HG03159 (cell line): ENCODE measurements around the gene PXMP4.
A peak's percentile ranks its signal among the peaks of the same experiment; 100 is the strongest.

Source experiments
- ATAC-seq: cut with Tn5 transposase; IDR thresholded peaks from one replicate; pipeline ENCODE4 v1.9.1; 2021; ENCODE audit warnings: mild to moderate bottlenecking, moderate library complexity; ENCODE audit not compliant: unreplicated experiment

PXMP4 gene

DNA sequence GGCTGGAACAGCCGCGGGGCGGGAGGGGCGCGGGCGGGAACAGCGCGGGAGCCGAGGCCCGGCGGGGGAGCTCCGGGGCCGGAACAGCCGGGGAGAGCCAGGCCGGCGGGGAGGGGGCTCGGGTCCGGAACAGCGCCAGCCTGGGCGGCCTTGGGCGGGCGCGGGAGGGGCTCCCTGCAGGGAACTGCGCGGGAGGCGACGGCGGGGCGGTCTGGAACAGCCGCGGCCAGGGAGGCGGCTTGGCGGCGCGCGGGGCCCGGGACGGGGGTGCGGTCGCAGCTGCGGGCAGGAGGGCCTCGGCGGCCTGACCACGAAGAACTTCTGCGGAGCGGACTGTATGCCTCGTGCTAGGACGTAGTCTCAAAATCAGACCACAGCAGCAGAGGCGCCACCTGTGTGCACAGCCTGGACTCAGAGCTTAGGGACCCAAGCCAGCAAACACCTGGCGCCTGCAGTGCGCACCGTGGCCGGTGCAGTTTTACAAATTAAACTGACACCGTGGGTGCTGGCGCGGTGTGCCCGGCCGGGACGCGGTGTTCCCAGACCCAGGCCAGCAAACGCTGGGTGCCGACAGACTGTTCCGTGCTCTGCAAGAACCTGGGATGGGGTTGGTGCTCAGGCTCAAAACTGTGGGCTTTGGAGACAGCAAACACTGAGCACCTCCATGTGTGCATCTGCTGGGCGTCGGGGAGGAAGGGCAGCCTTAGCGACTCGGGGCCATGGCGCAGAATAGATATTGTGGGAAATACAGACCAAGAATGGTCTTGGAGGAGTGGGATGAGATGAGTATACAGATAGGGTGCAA is 12.3 kb upstream of the PXMP4 start:
- peak; percentile 47 for ATAC-seq

- ATAC-seq = peak; percentile 67
Measured at GRCh38 chr20:33731693-33732165, 11.6 kb upstream of the PXMP4 start, which contains the start of gene ZNF341. TSS of gene ZNF341 (plus strand) at chr20:33731996. CDS start at chr20:33732022, 26 bp downstream.

GRCh38 chr20:33730946-33731692 is 11.0 kb upstream of the PXMP4 start:
- ATAC-seq = no peak

GRCh38 chr20:33729101-33729500 is 9.0 kb upstream of the PXMP4 start:
- no peak for ATAC-seq

- no peak for ATAC-seq
Measured at GRCh38 chr20:33728463-33728862, 8.4 kb upstream of the PXMP4 start.

DNA sequence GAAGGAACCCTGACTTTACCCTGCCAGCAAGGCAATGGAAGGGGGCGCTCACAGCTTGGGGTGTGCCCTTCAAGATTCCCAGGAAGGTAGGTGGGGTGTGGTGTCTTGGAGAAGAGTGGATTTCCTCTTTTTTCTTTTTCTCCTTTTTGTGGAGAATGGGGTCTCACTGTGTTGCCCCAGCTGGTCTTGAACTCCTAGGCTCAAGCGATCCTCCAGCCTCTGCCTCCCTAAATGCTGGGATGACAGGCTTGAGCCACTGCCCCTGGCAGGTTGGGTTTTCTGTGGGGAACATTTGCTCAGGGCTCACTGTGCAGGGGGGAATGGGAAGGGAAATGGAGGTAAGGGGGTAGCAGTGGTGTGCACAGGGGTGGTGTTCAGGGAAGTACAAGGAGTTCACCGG is 7.7 kb upstream of the PXMP4 start:
- no peak for ATAC-seq

DNA sequence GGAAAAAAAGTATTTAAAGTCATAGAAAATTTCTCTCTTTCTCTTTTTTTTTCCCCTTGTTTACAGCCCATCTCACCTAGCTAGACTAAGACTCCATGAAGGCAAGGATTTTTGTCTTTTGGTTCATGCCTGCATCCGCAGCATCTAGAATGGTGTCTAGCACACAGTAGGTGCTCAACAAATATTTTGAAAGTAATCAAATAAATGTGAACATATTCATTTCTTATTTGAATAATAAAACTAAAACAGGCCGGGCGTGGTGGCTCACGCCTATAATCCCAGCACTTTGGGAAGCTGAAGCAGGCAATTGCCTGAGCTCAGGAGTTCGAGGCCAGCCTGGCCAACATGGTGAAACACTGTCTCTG is 7.0 kb upstream of the PXMP4 start:
- no peak for ATAC-seq

- no peak for ATAC-seq
Measured at GRCh38 chr20:33725607-33726264, 5.6 kb upstream of the PXMP4 start.

- ATAC-seq = no peak
Measured at GRCh38 chr20:33724439-33725094, 4.5 kb upstream of the PXMP4 start.

GRCh38 chr20:33721391-33722140 is 1.5 kb upstream of the PXMP4 start:
- no peak for ATAC-seq

DNA sequence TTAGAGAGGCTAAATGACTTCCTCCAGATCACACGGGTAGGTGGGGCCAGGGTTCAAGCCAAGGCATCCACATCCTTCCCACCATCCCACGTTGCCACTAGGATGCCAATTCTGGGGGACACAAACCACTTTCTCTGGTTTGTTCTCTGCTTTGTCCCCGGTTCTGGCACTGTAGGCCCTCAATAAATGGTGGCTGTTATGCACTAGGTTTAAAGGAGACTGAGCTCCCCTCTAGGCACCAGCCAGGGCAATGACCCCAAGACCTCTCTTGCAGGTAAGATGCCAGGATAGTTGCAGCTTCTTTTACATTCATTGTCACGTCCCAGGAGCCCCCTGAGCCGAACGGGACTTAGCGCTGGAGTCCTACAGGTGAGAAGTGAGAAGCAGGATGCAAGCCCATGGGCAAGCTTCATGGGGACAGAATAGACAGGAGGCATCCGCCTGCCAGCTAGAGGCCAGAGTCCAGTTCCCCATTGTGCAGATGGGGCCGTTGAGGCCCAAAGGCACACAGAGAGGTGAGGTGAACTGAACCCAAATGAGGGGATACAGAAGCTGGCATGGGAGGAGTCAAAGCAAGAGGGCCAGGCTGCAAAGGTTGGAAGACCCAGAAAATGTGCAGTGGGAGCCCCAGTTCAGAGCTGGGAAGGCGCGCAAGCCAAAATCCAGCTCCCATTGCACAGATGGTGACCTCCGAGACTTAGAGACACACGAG is 677 bp downstream of the PXMP4 start:
- no peak for ATAC-seq

DNA sequence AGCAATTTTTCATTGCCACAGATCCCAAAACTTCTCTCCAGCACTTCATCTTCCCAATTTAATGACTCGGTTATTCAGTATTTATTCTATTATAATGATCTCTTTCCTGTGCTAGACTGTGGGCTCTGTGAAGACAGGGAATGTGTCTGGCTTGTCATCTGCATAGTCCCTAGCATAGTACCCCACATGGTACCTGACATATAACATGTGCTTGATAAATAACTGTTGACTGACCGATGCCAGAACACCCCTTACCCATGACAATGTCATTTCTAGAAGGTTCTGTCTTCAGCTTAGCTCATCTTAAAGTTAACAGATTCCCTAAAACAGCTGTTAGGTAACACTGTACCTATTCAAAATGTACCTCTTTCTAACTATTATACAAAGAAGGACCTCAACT is 3.6 kb downstream of the PXMP4 start:
- ATAC-seq = no peak

- no peak for ATAC-seq
Measured at GRCh38 chr20:33713865-33714367, 6.2 kb downstream of the PXMP4 start.

DNA sequence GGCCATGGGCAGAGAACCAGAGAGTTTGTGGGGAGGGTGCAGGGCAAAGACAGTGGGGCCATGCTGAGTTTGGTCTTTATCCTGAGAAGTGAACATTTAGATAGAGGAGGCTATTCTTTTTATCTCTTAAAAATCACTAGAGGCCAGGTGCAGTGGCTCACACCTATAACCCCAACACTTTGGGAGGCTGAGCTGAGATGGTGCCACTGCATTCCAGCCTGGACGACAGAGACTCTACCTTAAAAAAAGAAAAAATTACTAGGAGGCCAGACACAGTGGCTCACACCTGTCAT is 8.7 kb downstream of the PXMP4 start:
- no peak for ATAC-seq

DNA sequence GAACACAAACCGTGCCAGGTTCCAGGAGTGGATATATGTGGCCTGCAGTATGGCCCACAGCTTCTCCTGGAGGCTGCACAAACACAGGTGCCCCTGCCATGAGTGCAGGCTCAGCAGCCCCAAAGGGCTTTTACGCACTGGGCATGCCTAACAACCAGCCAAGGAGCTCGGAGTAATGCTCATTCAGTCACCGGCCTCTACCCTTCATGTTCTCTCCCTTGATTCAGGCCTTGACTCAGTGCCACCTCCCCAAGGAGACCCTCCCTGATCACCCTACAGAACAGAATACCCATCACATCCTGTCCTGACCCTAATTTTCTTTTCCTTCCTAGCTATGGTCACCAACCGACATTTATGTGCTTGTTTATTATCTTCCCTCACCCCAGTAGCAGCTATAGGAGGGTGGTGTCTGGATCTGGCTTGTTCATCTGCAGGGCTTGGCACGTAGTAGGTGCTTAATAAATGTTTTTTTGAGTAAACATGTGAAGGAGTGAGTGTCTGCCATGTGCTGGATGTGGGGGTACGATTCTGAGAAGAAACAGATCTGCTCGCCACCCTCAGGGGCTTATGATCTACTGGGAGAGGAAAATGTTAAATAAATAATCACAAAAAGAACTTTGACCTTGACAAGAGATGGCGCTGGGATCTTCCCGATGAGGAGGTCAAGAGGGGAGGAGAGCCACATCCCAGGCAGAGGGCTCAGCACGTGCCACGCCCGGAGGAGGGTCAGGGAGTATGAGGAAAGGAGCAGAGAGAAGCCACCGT is 9.2 kb downstream of the PXMP4 start:
- no peak for ATAC-seq

DNA sequence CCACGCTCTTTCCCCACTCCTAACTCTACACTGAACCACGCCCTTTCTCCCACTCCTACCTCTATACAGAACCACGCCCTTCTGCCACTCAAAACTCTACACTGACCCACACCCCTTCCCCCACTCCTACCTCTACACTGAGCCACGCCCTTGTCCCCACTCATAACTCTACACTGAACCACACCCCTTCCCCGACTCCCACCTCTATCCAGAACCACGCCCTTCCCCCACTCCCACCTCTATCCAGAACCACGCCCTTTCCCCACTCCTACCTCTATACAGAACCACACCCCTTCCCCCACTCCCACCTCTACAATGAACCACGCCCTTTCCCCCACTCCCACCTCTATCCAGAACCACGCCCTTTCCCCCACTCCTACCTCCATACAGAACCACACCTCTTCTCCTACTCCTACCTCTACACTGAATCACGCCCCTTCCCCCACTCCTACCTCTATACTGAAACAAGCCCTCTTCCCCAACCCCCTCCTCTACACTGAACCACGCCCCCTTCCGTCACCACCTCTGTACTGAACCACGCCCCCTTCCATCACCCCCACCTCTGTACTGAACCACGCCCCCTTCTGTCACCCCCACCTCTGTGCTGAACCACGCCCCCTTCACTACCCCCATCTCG is 10.1 kb downstream of the PXMP4 start:
- no peak for ATAC-seq

GRCh38 chr20:33709398-33709797 is 10.7 kb downstream of the PXMP4 start:
- ATAC-seq = no peak

- no peak for ATAC-seq
Measured at GRCh38 chr20:33707668-33708067, 12.4 kb downstream of the PXMP4 start.
